Endodermal cell (in vitro differentiated cells): ENCODE results near the gene PPP2R1A. TPM values are rescaled to one million over a fixed set of nuclear protein-coding genes. Genes with fewer than 3 reads are reported as not detected.

Source experiments
- DNase-seq: peaks from one replicate; pipeline ENCODE4 v3.0.0-alpha.2; 2017
- H3K27ac ChIP-seq: 2 replicates; pipeline ENCODE4 v1.5.1; 2013; ENCODE audit warnings: mild to moderate bottlenecking, low read depth, low read length, moderate library complexity
- H3K27me3 ChIP-seq: 2 replicates; pipeline ENCODE4 v1.6.1; 2013; ENCODE audit warnings: mild to moderate bottlenecking, low read length, moderate library complexity; ENCODE audit not compliant: insufficient read depth, control insufficient read depth, poor library complexity, severe bottlenecking
- H3K36me3 ChIP-seq: 2 replicates; pipeline ENCODE4 v1.7.0; 2013; ENCODE audit warnings: mild to moderate bottlenecking, low read length, moderate library complexity; ENCODE audit not compliant: control insufficient read depth, insufficient read depth
- H3K4me1 ChIP-seq: one replicate; pipeline ENCODE4 v1.7.0; 2013; ENCODE audit warnings: low read length; ENCODE audit not compliant: control insufficient read depth, insufficient read depth
- H3K4me3 ChIP-seq: 2 replicates; pipeline ENCODE4 v1.5.1; 2013; ENCODE audit warnings: mild to moderate bottlenecking, low read length, moderate library complexity
- H3K9ac ChIP-seq: 2 replicates; pipeline ENCODE4 v1.6.1; 2013; ENCODE audit warnings: mild to moderate bottlenecking, low read length, moderate library complexity; ENCODE audit not compliant: poor library complexity, severe bottlenecking; ENCODE audit errors: extremely low read depth
- H3K9me3 ChIP-seq: 2 replicates; pipeline ENCODE4 v1.6.1; 2013; ENCODE audit warnings: mild to moderate bottlenecking, low read length, moderate library complexity; ENCODE audit not compliant: control insufficient read depth
- H3K27ac Mint-ChIP-seq: 2 replicates; pipeline ENCODE4 v1.8.0; 2020; ENCODE audit warnings: mixed read lengths
- H3K27me3 Mint-ChIP-seq: 2 replicates; pipeline ENCODE4 v1.8.0; 2021; ENCODE audit warnings: mild to moderate bottlenecking, mixed read lengths; ENCODE audit not compliant: insufficient read depth
- H3K36me3 Mint-ChIP-seq: 2 replicates; pipeline ENCODE4 v1.8.0; 2020; ENCODE audit warnings: low read depth, mixed read lengths
- H3K4me1 Mint-ChIP-seq: 2 replicates; pipeline ENCODE4 v1.8.0; 2020; ENCODE audit warnings: mixed read lengths
- H3K4me3 Mint-ChIP-seq: 2 replicates; pipeline ENCODE4 v1.8.0; 2020; ENCODE audit warnings: mild to moderate bottlenecking, moderate library complexity, mixed read lengths
- H3K9me3 Mint-ChIP-seq: 2 replicates; pipeline ENCODE4 v1.8.0; 2020; ENCODE audit warnings: mild to moderate bottlenecking, mixed read lengths
- WGBS, 2 experiments: methylation state at CpG; one replicate each; pipeline versions ENCODE4 v1.1.5 to v1.1.7; 2013; ENCODE audit warnings: missing lambda C conversion rate in 2 of 2, mixed read lengths in 1 of 2; ENCODE audit not compliant: insufficient coverage in 1 of 2, insufficient read length in 1 of 2; 5-methylcytosine and 5-hydroxymethylcytosine counted together
- microRNA-seq: library from miRNA; unstranded; fragments of <30 nt; microRNA quantifications from one replicate; pipeline ENCODE4 v1.2.0, GENCODE V29; 2020; ENCODE audit warnings: borderline microRNAs expressed
- total RNA-seq, 2 donors: library from RNA; stranded (reverse); fragmentation: NEBNext Ultra II Directional in 1 of 2; extraction: Animal tissue kit (Norgen Biotek cat#: 25700) in 1 of 2; gene quantifications; 2 replicates in 1 of 2; 3 replicates in 1 of 2; pipeline ENCODE4 v1.2.1, GENCODE V29; 2021
- TF ChIP-seq, protein P1 (sequence below): fragments of 200-600 bp; sonication (generic); conservative IDR thresholded peaks from 2 replicates; pipeline ENCODE4 v1.5.0; 2021; ENCODE audit warnings: antibody characterized with exemption, mild to moderate bottlenecking

PPP2R1A gene
- total RNA-seq, 2 donors from 2014 or later, result 345 to 348 TPM

DNA sequence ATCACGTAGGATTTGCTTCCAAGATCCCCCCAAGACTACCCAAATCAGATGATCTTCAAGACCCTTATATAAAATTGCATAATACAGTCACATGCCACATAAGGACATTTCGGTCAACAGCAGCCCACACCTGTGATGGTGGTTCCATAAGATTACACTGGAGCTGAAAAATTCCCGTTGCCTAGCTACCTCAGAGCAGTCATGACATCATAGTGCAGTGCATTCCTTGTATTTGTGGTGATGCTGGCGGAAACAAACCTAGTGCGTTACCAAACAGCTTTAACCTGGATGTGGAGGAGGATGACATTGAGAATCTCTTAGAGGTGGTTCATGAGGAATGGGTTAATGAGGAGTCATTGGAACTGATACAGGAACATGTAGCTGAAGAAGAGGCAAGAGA is 84.3 kb downstream of the PPP2R1A start:
- peaks cover 68% of the 10 kb centered on the region for H3K36me3 Mint-ChIP-seq

DNA sequence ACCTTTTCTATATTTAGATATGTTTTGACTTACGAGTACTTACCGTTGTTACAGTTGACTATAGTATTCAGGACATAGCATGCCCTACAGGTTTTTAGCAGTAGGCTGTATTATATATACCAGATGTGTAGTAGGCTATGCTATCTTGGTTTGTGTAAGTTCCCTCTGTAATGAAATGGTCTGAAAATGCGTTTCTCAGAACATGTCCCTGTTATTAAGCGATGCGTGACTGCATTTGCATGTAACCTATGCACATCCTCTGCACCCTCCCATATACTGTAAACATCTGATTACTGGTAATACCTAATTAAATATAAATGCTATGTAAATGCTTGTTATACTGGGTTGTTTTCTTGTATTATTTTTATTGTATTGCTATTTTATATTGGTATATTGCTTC is 86.1 kb downstream of the PPP2R1A start:
- peaks cover 19% of the 10 kb centered on the region for H3K9me3 Mint-ChIP-seq
- Histone ChIP-seq H3K4me1 (no peaks in the 10 kb centered on the region), H3K27me3 (no peaks in the 10 kb centered on the region), H3K27ac (no peak overlapping the region), H3K9ac (no peak overlapping the region), H3K36me3 (peaks cover 37% of the 10 kb centered on the region), H3K9me3 (peaks cover 25% of the 10 kb centered on the region), H3K4me3 (no peak overlapping the region)
- H3K4me1 Mint-ChIP-seq, result peaks cover 11% of the 10 kb centered on the region
- H3K36me3 Mint-ChIP-seq, result peaks cover 70% of the 10 kb centered on the region
- H3K27me3 Mint-ChIP-seq, result no peaks in the 10 kb centered on the region
- H3K27ac Mint-ChIP-seq, result no peak overlapping the region
- no peak for DNase-seq
- 88% methylated on average over 5 of the region's 5 CpGs; no CpG with 5 or more reads in 1 of the 2 experiments for WGBS, 2 experiments
- TF ChIP-seq, protein P1, sequence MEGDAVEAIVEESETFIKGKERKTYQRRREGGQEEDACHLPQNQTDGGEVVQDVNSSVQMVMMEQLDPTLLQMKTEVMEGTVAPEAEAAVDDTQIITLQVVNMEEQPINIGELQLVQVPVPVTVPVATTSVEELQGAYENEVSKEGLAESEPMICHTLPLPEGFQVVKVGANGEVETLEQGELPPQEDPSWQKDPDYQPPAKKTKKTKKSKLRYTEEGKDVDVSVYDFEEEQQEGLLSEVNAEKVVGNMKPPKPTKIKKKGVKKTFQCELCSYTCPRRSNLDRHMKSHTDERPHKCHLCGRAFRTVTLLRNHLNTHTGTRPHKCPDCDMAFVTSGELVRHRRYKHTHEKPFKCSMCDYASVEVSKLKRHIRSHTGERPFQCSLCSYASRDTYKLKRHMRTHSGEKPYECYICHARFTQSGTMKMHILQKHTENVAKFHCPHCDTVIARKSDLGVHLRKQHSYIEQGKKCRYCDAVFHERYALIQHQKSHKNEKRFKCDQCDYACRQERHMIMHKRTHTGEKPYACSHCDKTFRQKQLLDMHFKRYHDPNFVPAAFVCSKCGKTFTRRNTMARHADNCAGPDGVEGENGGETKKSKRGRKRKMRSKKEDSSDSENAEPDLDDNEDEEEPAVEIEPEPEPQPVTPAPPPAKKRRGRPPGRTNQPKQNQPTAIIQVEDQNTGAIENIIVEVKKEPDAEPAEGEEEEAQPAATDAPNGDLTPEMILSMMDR, result no peak
- H3K4me3 Mint-ChIP-seq, result no peak overlapping the region

More for the DNA sequence above, 84.3 kb downstream of the PPP2R1A start:
- H3K4me3 ChIP-seq, result no peak overlapping the region
- no peak overlapping the region for H3K27ac ChIP-seq
- no peaks in the 10 kb centered on the region for H3K27me3 ChIP-seq
- H3K36me3 ChIP-seq, result peaks cover 41% of the 10 kb centered on the region
- H3K4me1 ChIP-seq, result no peaks in the 10 kb centered on the region
- Mint-ChIP-seq H3K4me1 (peaks cover 18% of the 10 kb centered on the region), H3K9me3 (peaks cover 17% of the 10 kb centered on the region), H3K4me3 (no peak overlapping the region), H3K27ac (no peak overlapping the region), H3K27me3 (no peaks in the 10 kb centered on the region)
- DNase-seq, result no peak
- no peak overlapping the region for H3K9ac ChIP-seq
- WGBS, 2 experiments, result 77 to 83% methylated on average over 5 of the region's 5 CpGs
- TF ChIP-seq, protein P1, result no peak
- peaks cover 25% of the 10 kb centered on the region for H3K9me3 ChIP-seq

DNA sequence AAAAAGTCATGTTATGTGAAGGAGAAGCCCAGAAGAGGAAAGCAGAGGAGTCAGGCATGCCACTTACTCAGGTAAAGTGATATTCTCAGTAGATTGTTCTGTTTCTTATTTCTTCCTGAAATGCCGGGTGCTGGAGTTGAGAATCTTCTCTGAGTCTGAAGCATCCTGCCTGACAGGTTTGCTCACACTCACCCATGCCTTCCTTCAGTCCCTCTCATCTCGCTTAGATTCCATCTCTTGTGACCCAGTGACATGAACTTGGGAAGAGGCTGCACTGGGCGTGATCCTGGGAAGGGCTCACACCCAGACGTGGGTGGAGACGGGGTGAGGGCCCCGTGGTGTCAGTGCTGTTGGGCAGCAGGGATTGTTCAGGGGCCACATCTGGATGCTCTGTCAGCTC is 87.6 kb downstream of the PPP2R1A start:
- Mint-ChIP-seq H3K4me3 (no peak overlapping the region), H3K27ac (no peak overlapping the region), H3K27me3 (no peaks in the 10 kb centered on the region), H3K4me1 (peaks cover 6% of the 10 kb centered on the region), H3K36me3 (peaks cover 66% of the 10 kb centered on the region), H3K9me3 (peaks cover 19% of the 10 kb centered on the region)
- no peak overlapping the region for H3K4me3 ChIP-seq
- no peak for DNase-seq
- no peaks in the 10 kb centered on the region for H3K4me1 ChIP-seq
- no peaks in the 10 kb centered on the region for H3K27me3 ChIP-seq
- 89 to 92% methylated on average over 5 to 6 of the region's 6 CpGs for WGBS, 2 experiments
- TF ChIP-seq, protein P1, result no peak
- H3K36me3 ChIP-seq, result peaks cover 32% of the 10 kb centered on the region
- peaks cover 12% of the 10 kb centered on the region for H3K9me3 ChIP-seq
- H3K9ac ChIP-seq, result no peak overlapping the region
- H3K27ac ChIP-seq, result no peak overlapping the region

Small RNAs within 50 kb of the gene (microRNA-seq; reads per million reads assigned to microRNA genes)
- not detected for gene MIR6801

Other genes with a start within 250 kb of the PPP2R1A start
- gene ZNF350, start 203.2 kb upstream of the PPP2R1A start, total RNA-seq, result 10 to 100 TPM in 1 of 2 donors, 1 to 10 TPM in 1; 8.3 to 11.2 TPM
- gene ZNF615, start 181.8 kb upstream of the PPP2R1A start, total RNA-seq, result 10 to 100 TPM; 19.3 to 29.1 TPM
- gene ZNF614, start 161.7 kb upstream of the PPP2R1A start, total RNA-seq, result 10 to 100 TPM; 46.2 to 66.7 TPM
- 10 to 100 TPM; 21.3 to 31.0 TPM for gene ZNF432, start 141.2 kb upstream of the PPP2R1A start, total RNA-seq
- 10 to 100 TPM; 27.3 to 37.7 TPM for gene ZNF841, start 94.3 kb upstream of the PPP2R1A start, total RNA-seq
- gene ZNF616, start 50.1 kb upstream of the PPP2R1A start, total RNA-seq, result 10 to 100 TPM; 23.5 to 24.5 TPM
- 10 to 100 TPM; 22.1 to 26.2 TPM for gene ZNF836, start 18.4 kb upstream of the PPP2R1A start, total RNA-seq
- 10 to 100 TPM; 31.2 to 41.6 TPM for gene ZNF766, start 79.5 kb downstream of the PPP2R1A start, total RNA-seq
- 10 to 100 TPM; 31.1 to 38.5 TPM for gene ZNF480, start 107.1 kb downstream of the PPP2R1A start, total RNA-seq
- 10 to 100 TPM in 1 of 2 donors, 1 to 10 TPM in 1; 8.1 to 15.2 TPM for gene ZNF610, start 146.2 kb downstream of the PPP2R1A start, total RNA-seq
- 10 to 100 TPM; 13.5 to 20.9 TPM for gene ZNF880, start 179.9 kb downstream of the PPP2R1A start, total RNA-seq
- 10 to 100 TPM in 1 of 2 donors, 1 to 10 TPM in 1; 2.9 to 39.1 TPM for gene ZNF528, start 207.8 kb downstream of the PPP2R1A start, total RNA-seq
- gene ZNF534, start 239.1 kb downstream of the PPP2R1A start, total RNA-seq, result under 1 TPM in 1 of 2 donors, not detected in 1; 0.62 TPM